ENCODE results near the gene GRIK4. TPM values are rescaled to one million over a fixed set of nuclear protein-coding genes. Genes with fewer than 3 reads are reported as not detected.

The GRIK4 gene
- total RNA-seq, 1 experiment from 2014 or later: not detected

- no peak for ATAC-seq
- no peaks in the 10 kb centered on the region for H3F3A ChIP-seq (ENCODE audit: low read length, unreplicated experiment)
Observed at GRCh38 chr11:120599816-120600420, 88.4 kb downstream of the GRIK4 start.

GRCh38 chr11:120601536-120601935 is 90.0 kb downstream of the GRIK4 start:
- ATAC-seq (no peak), DNase-seq (peak; percentile 12)
- Histone ChIP-seq H3K9me3 (ENCODE audit: low read length) (no peaks in the 10 kb centered on the region), H3K36me3 (ENCODE audit: low read depth, low read length) (no peaks in the 10 kb centered on the region), H2AFZ (ENCODE audit: low read length) (no peak overlapping the region), H3K4me1 (ENCODE audit: insufficient read depth, low read length) (no peaks in the 10 kb centered on the region), H3K79me2 (ENCODE audit: low read length) (no peaks in the 10 kb centered on the region), H3K27ac (ENCODE audit: low read length) (no peak overlapping the region), H3K4me2 (ENCODE audit: low read length) (no peak overlapping the region), H3K9ac (ENCODE audit: low read length) (no peak overlapping the region), H3F3A (ENCODE audit: low read length, unreplicated experiment) (no peaks in the 10 kb centered on the region), H4K20me1 (ENCODE audit: low read length) (no peaks in the 10 kb centered on the region), H3K27me3 (ENCODE audit: low read length) (peaks cover 77% of the 10 kb centered on the region), H3K4me3 (ENCODE audit: low read length) (no peak overlapping the region), H3K9me2 (replicated peaks; ENCODE audit: low read length) (no peaks in the 10 kb centered on the region)
- intact Hi-C loops (cut with micrococcal nuclease): no loop called here
- BruUV-seq (replicated peaks): no TSS peak
- TF ChIP-seq EZH2 (IDR thresholded peaks at IDR 0.05; ENCODE audit: low read length, unreplicated experiment) (no peak), EZH2phosphoT487 (IDR thresholded peaks at IDR 0.05; ENCODE audit: borderline replicate concordance, low read length) (no peak), CTCF (conservative IDR thresholded peaks at IDR 0.05; ENCODE audit: low read depth, low read length) (no peak)
- ChIA-PET CTCF (no interaction called here), POLR2A (ENCODE audit: unreplicated experiment) (no interaction called here)

More at GRCh38 chr11:120599816-120600420, 88.4 kb downstream of the GRIK4 start:
- Histone ChIP-seq H3K4me2 (ENCODE audit: low read length) (no peak overlapping the region), H3K36me3 (ENCODE audit: low read depth, low read length) (no peaks in the 10 kb centered on the region), H3K4me1 (ENCODE audit: insufficient read depth, low read length) (no peaks in the 10 kb centered on the region), H3K9me3 (ENCODE audit: low read length) (no peaks in the 10 kb centered on the region), H4K20me1 (ENCODE audit: low read length) (no peaks in the 10 kb centered on the region), H3K9me2 (replicated peaks; ENCODE audit: low read length) (no peaks in the 10 kb centered on the region), H3K27me3 (ENCODE audit: low read length) (peaks cover 84% of the 10 kb centered on the region), H3K79me2 (ENCODE audit: low read length) (no peaks in the 10 kb centered on the region), H3K27ac (ENCODE audit: low read length) (no peak overlapping the region), H3K4me3 (ENCODE audit: low read length) (no peak overlapping the region), H3K9ac (ENCODE audit: low read length) (no peak overlapping the region), H2AFZ (ENCODE audit: low read length) (no peak overlapping the region)
- ChIA-PET CTCF (no interaction called here), POLR2A (ENCODE audit: unreplicated experiment) (no interaction called here)
- no TSS peak for BruUV-seq (replicated peaks)
- intact Hi-C loops (cut with micrococcal nuclease): no loop called here
- DNase-seq: no peak
- no peak for TF ChIP-seq EZH2 (IDR thresholded peaks at IDR 0.05; ENCODE audit: low read length, unreplicated experiment)
- no peak for TF ChIP-seq CTCF (conservative IDR thresholded peaks at IDR 0.05; ENCODE audit: low read depth, low read length)
- TF ChIP-seq EZH2phosphoT487 (IDR thresholded peaks at IDR 0.05; ENCODE audit: borderline replicate concordance, low read length): no peak

GRCh38 chr11:120603071-120603470 is 91.5 kb downstream of the GRIK4 start:
- Histone ChIP-seq H3K27ac (ENCODE audit: low read length) (no peak overlapping the region), H4K20me1 (ENCODE audit: low read length) (no peaks in the 10 kb centered on the region), H3F3A (ENCODE audit: low read length, unreplicated experiment) (no peaks in the 10 kb centered on the region), H3K4me3 (ENCODE audit: low read length) (no peak overlapping the region), H2AFZ (ENCODE audit: low read length) (no peak overlapping the region), H3K36me3 (ENCODE audit: low read depth, low read length) (no peaks in the 10 kb centered on the region), H3K4me1 (ENCODE audit: insufficient read depth, low read length) (no peaks in the 10 kb centered on the region), H3K9me2 (replicated peaks; ENCODE audit: low read length) (no peaks in the 10 kb centered on the region), H3K27me3 (ENCODE audit: low read length) (peaks cover 64% of the 10 kb centered on the region), H3K79me2 (ENCODE audit: low read length) (no peaks in the 10 kb centered on the region), H3K9me3 (ENCODE audit: low read length) (no peaks in the 10 kb centered on the region), H3K4me2 (ENCODE audit: low read length) (no peak overlapping the region), H3K9ac (ENCODE audit: low read length) (no peak overlapping the region)
- intact Hi-C loops (cut with micrococcal nuclease): no loop called here
- no peak for DNase-seq
- no peak for TF ChIP-seq CTCF (conservative IDR thresholded peaks at IDR 0.05; ENCODE audit: low read depth, low read length)
- TF ChIP-seq EZH2phosphoT487 (IDR thresholded peaks at IDR 0.05; ENCODE audit: borderline replicate concordance, low read length): no peak
- TF ChIP-seq EZH2 (IDR thresholded peaks at IDR 0.05; ENCODE audit: low read length, unreplicated experiment): no peak
- ChIA-PET CTCF (no interaction called here), POLR2A (ENCODE audit: unreplicated experiment) (no interaction called here)
- ATAC-seq: no peak
- BruUV-seq (replicated peaks): no TSS peak

Measured in PC-3 (cell line).